GM18505 (cell line): Measurements from ENCODE around the gene TAS2R39.

Experiments
- ATAC-seq: cut with Tn5 transposase; IDR thresholded peaks from one replicate; pipeline ENCODE4 v1.9.1; 2021; ENCODE audit not compliant: unreplicated experiment
- POLR2A ChIP-seq: IDR thresholded peaks from 4 replicates; pipeline ENCODE4 v1.6.1; 2011; ENCODE audit warnings: borderline replicate concordance; ENCODE audit not compliant: insufficient read depth, insufficient read length; ENCODE audit errors: extremely low read depth

The TAS2R39 gene

GRCh38 chr7:143229054-143229790 lies 46.0 kb downstream of the TAS2R39 start:
- TF ChIP-seq POLR2A, result no peak
- no peak for ATAC-seq

GRCh38 chr7:143230602-143231457 lies 47.6 kb downstream of the TAS2R39 start:
- TF ChIP-seq POLR2A, result no peak
- ATAC-seq, result no peak
